Progenitor cell of endocrine pancreas (in vitro differentiated cells): ENCODE results near the gene OR2L13. TPM values are rescaled to one million over a fixed set of nuclear protein-coding genes. Genes with fewer than 3 reads are reported as not detected.

Experiments
- DNase-seq: peaks from one replicate; pipeline ENCODE4 v3.0.0; 2021; ENCODE audit warnings: low spot score; ENCODE audit not compliant: unreplicated experiment
- H3K27ac Mint-ChIP-seq: 2 replicates; pipeline ENCODE4 v1.8.0; 2021; ENCODE audit warnings: mild to moderate bottlenecking, moderate library complexity, mixed read lengths
- H3K27me3 Mint-ChIP-seq: 2 replicates; pipeline ENCODE4 v1.8.0; 2021; ENCODE audit warnings: mixed read lengths
- H3K36me3 Mint-ChIP-seq: 2 replicates; pipeline ENCODE4 v1.8.0; 2022; ENCODE audit warnings: mixed read lengths; ENCODE audit not compliant: insufficient read depth
- H3K4me1 Mint-ChIP-seq: 2 replicates; pipeline ENCODE4 v1.8.0; 2021; ENCODE audit warnings: low read depth, mixed read lengths
- H3K4me3 Mint-ChIP-seq: 2 replicates; pipeline ENCODE4 v1.8.0; 2021; ENCODE audit warnings: low read depth, mild to moderate bottlenecking, moderate library complexity, mixed read lengths
- H3K9me3 Mint-ChIP-seq: 2 replicates; pipeline ENCODE4 v1.8.0; 2021; ENCODE audit warnings: low read depth, mixed read lengths
- total RNA-seq: library from RNA; stranded (reverse); gene quantifications from 2 replicates; pipeline ENCODE4 v1.2.1, GENCODE V29; 2021
- TF ChIP-seq, protein P1 (sequence below): fragments of 200-600 bp; sonication (generic); IDR thresholded peaks from one replicate; pipeline ENCODE4 v1.5.0; 2021; ENCODE audit warnings: antibody characterized with exemption, mild to moderate bottlenecking; ENCODE audit not compliant: unreplicated experiment

The OR2L13 gene
- total RNA-seq, 1 donor from 2014 or later = not detected

- Mint-ChIP-seq H3K4me1 (no peaks in the 10 kb centered on the region), H3K27ac (peak overlapping the region; percentile 41), H3K9me3 (peaks cover 71% of the 10 kb centered on the region), H3K36me3 (peaks cover 4% of the 10 kb centered on the region), H3K27me3 (no peaks in the 10 kb centered on the region), H3K4me3 (no peak overlapping the region)
- TF ChIP-seq, protein P1, sequence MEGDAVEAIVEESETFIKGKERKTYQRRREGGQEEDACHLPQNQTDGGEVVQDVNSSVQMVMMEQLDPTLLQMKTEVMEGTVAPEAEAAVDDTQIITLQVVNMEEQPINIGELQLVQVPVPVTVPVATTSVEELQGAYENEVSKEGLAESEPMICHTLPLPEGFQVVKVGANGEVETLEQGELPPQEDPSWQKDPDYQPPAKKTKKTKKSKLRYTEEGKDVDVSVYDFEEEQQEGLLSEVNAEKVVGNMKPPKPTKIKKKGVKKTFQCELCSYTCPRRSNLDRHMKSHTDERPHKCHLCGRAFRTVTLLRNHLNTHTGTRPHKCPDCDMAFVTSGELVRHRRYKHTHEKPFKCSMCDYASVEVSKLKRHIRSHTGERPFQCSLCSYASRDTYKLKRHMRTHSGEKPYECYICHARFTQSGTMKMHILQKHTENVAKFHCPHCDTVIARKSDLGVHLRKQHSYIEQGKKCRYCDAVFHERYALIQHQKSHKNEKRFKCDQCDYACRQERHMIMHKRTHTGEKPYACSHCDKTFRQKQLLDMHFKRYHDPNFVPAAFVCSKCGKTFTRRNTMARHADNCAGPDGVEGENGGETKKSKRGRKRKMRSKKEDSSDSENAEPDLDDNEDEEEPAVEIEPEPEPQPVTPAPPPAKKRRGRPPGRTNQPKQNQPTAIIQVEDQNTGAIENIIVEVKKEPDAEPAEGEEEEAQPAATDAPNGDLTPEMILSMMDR = no peak
- no peak for DNase-seq
Observed at GRCh38 chr1:248111157-248111556, 16.2 kb downstream of the OR2L13 start.

DNA sequence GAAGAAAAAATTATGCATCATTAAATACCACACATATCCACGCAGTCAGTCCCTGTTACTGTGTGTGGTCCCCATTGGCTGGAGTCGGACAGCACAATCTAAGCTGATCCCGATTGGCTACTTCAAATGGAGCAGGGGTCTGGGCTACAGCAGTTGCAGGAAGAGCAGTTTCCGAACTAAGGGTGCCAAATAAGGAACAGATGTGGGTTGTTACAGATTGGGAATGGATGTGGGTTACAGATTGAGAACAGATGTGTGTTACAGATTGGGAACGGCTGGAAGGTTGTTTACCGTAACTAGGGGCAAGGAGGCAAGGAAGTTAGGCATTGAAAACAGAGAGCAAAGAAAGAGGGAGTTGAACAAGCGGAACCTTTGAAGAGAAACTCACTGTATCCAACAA is 19.9 kb downstream of the OR2L13 start:
- Mint-ChIP-seq H3K4me3 (no peak overlapping the region), H3K27me3 (no peaks in the 10 kb centered on the region), H3K27ac (no peak overlapping the region), H3K9me3 (peaks cover 42% of the 10 kb centered on the region), H3K4me1 (no peaks in the 10 kb centered on the region), H3K36me3 (peaks cover 1% of the 10 kb centered on the region)
- no peak for DNase-seq
- TF ChIP-seq, protein P1 = no peak

GRCh38 chr1:248127653-248128052 is 32.7 kb downstream of the OR2L13 start:
- Mint-ChIP-seq H3K9me3 (peaks cover 69% of the 10 kb centered on the region), H3K36me3 (peaks cover 1% of the 10 kb centered on the region), H3K4me1 (no peaks in the 10 kb centered on the region), H3K27ac (no peak overlapping the region), H3K27me3 (no peaks in the 10 kb centered on the region), H3K4me3 (no peak overlapping the region)
- no peak for DNase-seq
- TF ChIP-seq, protein P1 = no peak

DNA sequence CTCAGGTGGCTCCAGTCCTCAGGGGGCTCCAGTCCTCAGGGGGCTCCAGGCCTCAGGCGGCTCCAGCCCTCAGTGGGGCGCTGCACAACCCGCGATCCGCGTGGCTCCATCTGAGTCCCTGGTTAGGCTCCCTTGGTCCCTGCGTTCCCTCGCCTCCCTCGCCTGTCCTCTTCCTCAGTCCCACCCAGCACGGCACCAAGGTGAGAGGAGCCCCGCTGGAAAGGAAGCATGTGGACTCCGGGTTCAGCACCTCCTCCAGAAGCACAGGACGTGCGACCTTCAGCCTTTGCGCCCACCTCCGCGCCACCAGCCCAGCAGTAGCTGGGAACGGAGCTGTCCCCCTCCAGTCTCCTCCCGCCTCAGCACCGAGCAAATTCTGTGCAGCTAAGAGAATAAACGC is 41.8 kb downstream of the OR2L13 start:
- H3K4me1 Mint-ChIP-seq = no peaks in the 10 kb centered on the region
- H3K4me3 Mint-ChIP-seq = no peak overlapping the region
- H3K9me3 Mint-ChIP-seq = peaks cover 56% of the 10 kb centered on the region
- peaks cover 1% of the 10 kb centered on the region for H3K36me3 Mint-ChIP-seq
- H3K27ac Mint-ChIP-seq = no peak overlapping the region
- TF ChIP-seq, protein P1 = no peak
- no peak for DNase-seq
- H3K27me3 Mint-ChIP-seq = no peaks in the 10 kb centered on the region

DNA sequence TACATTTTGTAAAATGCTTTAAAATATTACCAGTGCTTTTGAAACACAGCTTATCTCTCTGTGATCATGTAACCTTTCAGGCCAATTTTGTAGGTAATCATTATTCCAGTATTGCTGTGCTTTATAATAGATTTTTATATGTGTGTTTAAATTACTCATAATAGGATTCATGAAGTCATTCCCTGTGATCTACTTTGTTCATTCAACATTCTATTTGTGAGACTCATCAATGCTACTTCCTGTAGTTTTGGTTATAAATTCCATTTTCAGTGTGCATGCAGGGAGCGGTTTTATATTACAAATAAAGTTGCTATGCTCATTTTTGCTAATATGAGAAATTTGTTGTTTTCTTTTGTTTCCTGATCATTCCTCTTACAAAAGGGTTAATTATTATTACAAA is 45.9 kb downstream of the OR2L13 start:
- DNase-seq = no peak
- peaks cover 50% of the 10 kb centered on the region for H3K9me3 Mint-ChIP-seq
- TF ChIP-seq, protein P1 = no peak
- H3K4me1 Mint-ChIP-seq = no peaks in the 10 kb centered on the region
- no peak overlapping the region for H3K4me3 Mint-ChIP-seq
- H3K27me3 Mint-ChIP-seq = no peaks in the 10 kb centered on the region
- H3K36me3 Mint-ChIP-seq = peaks cover 2% of the 10 kb centered on the region
- H3K27ac Mint-ChIP-seq = no peak overlapping the region
